Loucy (cell line): ENCODE results near the gene KIAA0930.

Experiments used
- CTCF ChIP-seq: fragments of 200-600 bp; sonication (generic); conservative IDR thresholded peaks from 2 replicates; pipeline ENCODE4 v1.5.1; 2014; ENCODE audit warnings: mild to moderate bottlenecking, antibody characterized with exemption, low read length
- EZH2phosphoT487 ChIP-seq: fragments of 200-600 bp; IDR thresholded peaks from 2 replicates; pipeline ENCODE4 v1.6.1; 2018; ENCODE audit warnings: antibody characterized with exemption, mild to moderate bottlenecking, moderate library complexity, borderline replicate concordance

- TF ChIP-seq CTCF (no peak), EZH2phosphoT487 (no peak)
Observed at GRCh38 chr22:45199723-45200122, 41.0 kb downstream of the KIAA0930 start.
